ENCODE data around the gene STX5. TPM values are rescaled to one million over a fixed set of nuclear protein-coding genes. Genes with fewer than 3 reads are reported as not detected.

STX5 gene
- total and polyA plus RNA-seq, 12 donors, result 13.6 to 31.9 (median 19.0) TPM

GRCh38 chr11:62794201-62794775 is 37.6 kb downstream of the STX5 start:
- TF ChIP-seq, protein P1, sequence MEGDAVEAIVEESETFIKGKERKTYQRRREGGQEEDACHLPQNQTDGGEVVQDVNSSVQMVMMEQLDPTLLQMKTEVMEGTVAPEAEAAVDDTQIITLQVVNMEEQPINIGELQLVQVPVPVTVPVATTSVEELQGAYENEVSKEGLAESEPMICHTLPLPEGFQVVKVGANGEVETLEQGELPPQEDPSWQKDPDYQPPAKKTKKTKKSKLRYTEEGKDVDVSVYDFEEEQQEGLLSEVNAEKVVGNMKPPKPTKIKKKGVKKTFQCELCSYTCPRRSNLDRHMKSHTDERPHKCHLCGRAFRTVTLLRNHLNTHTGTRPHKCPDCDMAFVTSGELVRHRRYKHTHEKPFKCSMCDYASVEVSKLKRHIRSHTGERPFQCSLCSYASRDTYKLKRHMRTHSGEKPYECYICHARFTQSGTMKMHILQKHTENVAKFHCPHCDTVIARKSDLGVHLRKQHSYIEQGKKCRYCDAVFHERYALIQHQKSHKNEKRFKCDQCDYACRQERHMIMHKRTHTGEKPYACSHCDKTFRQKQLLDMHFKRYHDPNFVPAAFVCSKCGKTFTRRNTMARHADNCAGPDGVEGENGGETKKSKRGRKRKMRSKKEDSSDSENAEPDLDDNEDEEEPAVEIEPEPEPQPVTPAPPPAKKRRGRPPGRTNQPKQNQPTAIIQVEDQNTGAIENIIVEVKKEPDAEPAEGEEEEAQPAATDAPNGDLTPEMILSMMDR (IDR thresholded peaks at IDR 0.05), result no peak
- Histone ChIP-seq H3K4me3 (no peak overlapping the region), H3K9me3 (no peaks in the 10 kb centered on the region), H3K27me3 (no peaks in the 10 kb centered on the region), H3K27ac (peak overlapping the region in 1 of 10 donors; percentile 43), H3K4me1 (peaks cover 4 to 40% (median 31%) of the 10 kb centered on the region in 9 donors), H3K36me3 (peaks cover 0 to 90% (median 67%) of the 10 kb centered on the region in 9 donors)
- 88 to 91% methylated on average over 8 of the region's 8 CpGs for WGBS, 2 donors
- DNase-seq (no peak), ATAC-seq (no peak)
- intact Hi-C loops (cut with DNase I), result loop anchor here in 4 of 10 donors (5.0 kb wide), 2 partner anchors 38 to 43 kb away; partner anchors contain the start of genes STX5 (in 3 of the 4), TEX54 (in 3 of the 4) and WDR74 (in 1 of the 4)

DNA sequence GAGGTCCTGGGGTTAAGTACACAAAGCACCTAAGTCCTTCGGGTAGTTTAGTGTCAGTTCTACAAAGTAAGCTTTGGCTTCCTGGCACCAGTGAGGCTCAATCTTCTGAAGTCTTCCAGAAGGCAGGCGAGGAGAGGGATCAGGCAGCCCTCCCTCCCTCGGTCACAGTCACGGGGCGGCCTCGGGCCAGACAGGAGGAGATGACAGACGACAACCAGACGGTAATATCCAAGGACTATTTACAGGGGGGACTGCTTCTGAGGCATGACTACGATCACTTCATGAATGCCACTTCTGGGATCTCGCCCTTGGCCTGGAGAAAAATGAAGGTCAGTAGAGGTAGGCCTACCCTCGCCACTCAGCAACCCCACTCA is 39.7 kb downstream of the STX5 start:
- TF ChIP-seq, protein P1 (IDR thresholded peaks at IDR 0.05), result no peak
- intact Hi-C loops (cut with DNase I), result loop anchor here in 4 of 10 donors (5.0 kb wide), 2 partner anchors 40 to 45 kb away; partner anchors contain the start of genes STX5 (in 3 of the 4), TEX54 (in 3 of the 4) and WDR74 (in 1 of the 4)
- peaks cover 0 to 77% (median 54%) of the 10 kb centered on the region in 9 donors for H3K36me3 ChIP-seq
- peaks cover 9 to 55% (median 48%) of the 10 kb centered on the region in 9 donors for H3K4me1 ChIP-seq
- no peaks in the 10 kb centered on the region for H3K9me3 ChIP-seq
- 8 to 17% methylated on average over 11 of the region's 11 CpGs for WGBS, 2 donors
- DNase-seq, result peak; percentile 59 to 72
- peak overlapping the region in 9 of 10 donors; percentile 88 to 97 (median 93) for H3K27ac ChIP-seq
- peak; percentile 6 to 66 (median 50) for ATAC-seq
- no peaks in the 10 kb centered on the region for H3K27me3 ChIP-seq
- H3K4me3 ChIP-seq, result peak overlapping the region in 8 of 10 donors; percentile 77 to 97 (median 94)

GRCh38 chr11:62791501-62792201 is 40.2 kb downstream of the STX5 start, which contains the start of gene TMEM223:
TSS of gene TMEM223 (minus strand) at chr11:62792006. CDS start at chr11:62791994, 12 bp downstream.
- Histone ChIP-seq H3K27ac (peak within 1 kb of the TSS; percentile 39 to 97 (median 93)), H3K9me3 (no peaks in the 10 kb centered on the region), H3K4me3 (peak within 1 kb of the TSS; percentile 67 to 97 (median 92)), H3K36me3 (peaks cover 0 to 72% (median 50%) of the 10 kb centered on the region in 9 donors), H3K4me1 (peaks cover 9 to 55% (median 48%) of the 10 kb centered on the region in 9 donors), H3K27me3 (no peaks in the 10 kb centered on the region)
- DNase-seq, result peak; percentile 90 to 92
- WGBS, 2 donors, result 0 to 1% methylated on average over 58 of the region's 58 CpGs
- peak; percentile 86 to 93 (median 90) for ATAC-seq
- intact Hi-C loops (cut with DNase I), result loop anchor here in 4 of 10 donors (5.0 kb wide), 2 partner anchors 41 to 46 kb away; partner anchors contain the start of genes STX5 (in 3 of the 4), TEX54 (in 3 of the 4) and WDR74 (in 1 of the 4)
- TF ChIP-seq, protein P1 (IDR thresholded peaks at IDR 0.05), result peak in 6 of 9 donors; percentile 12 to 41 (median 30)

DNA sequence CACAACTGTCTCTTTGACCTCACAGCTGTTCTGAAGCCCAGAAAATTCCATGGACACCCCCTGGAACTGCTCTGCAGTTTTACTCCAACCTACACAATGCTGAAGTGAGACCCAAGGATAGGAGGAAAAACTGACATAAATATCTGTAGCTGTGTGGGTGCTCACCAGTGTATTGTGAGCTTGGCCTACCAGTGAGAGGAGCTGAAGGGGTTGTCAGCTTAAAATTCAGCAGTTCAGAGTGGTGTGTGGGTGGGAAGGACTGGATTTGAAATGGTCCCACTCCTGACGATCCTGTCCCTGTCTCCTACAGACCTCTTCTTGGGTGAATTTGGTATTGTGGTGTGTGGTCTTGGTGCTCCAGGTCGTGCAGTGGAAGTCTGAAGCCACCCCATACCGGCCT is 42.3 kb downstream of the STX5 start:
- 46 to 61% methylated on average over 3 of the region's 3 CpGs for WGBS, 2 donors
- Histone ChIP-seq H3K9me3 (no peaks in the 10 kb centered on the region), H3K4me3 (peak overlapping the region in 1 of 10 donors; percentile 0), H3K27ac (peak overlapping the region in 3 of 10 donors; percentile 16 to 97 (median 35)), H3K4me1 (peaks cover 13 to 67% (median 57%) of the 10 kb centered on the region in 9 donors), H3K36me3 (peaks cover 0 to 62% (median 29%) of the 10 kb centered on the region in 9 donors), H3K27me3 (no peaks in the 10 kb centered on the region)
- ATAC-seq (no peak), DNase-seq (no peak)
- intact Hi-C loops (cut with DNase I), result loop anchor here in 7 of 10 donors (5.0 to 10.0 kb wide), 5 partner anchors 43 to 75 kb away; partner anchors contain the start of genes STX5 (in 3 of the 7), TEX54 (in 3 of the 7) and WDR74 (in 1 of the 7)
- TF ChIP-seq, protein P1 (IDR thresholded peaks at IDR 0.05), result no peak

Data from heart right ventricle (tissue), 16 donors.